Upper lobe of left lung (tissue), 6 donors: ENCODE data around the gene KLHL8. TPM values are rescaled to one million over a fixed set of nuclear protein-coding genes. Genes with fewer than 3 reads are reported as not detected.

Experiments used
- ATAC-seq, 2 donors: fragments of 200-7000 bp; cut with Tn5 transposase; one replicate each; pipeline ENCODE4 v1.9.1; 2022; ENCODE audit warnings: mild to moderate bottlenecking in 2 of 2, moderate library complexity in 2 of 2; ENCODE audit not compliant: low FRiP score in 2 of 2
- DNase-seq, 2 donors: peaks; one replicate each; pipeline ENCODE4 v3.0.0-alpha.2; 2019 to 2020
- H3K27ac ChIP-seq, 4 donors: fragments of 200-600 bp; sonication (generic); one replicate each; pipeline ENCODE4 v1.5.1; 2016 to 2019
- H3K27me3 ChIP-seq, 4 donors: fragments of 200-600 bp; sonication (generic); one replicate each; pipeline ENCODE4 v1.5.1; 2017 to 2019
- H3K36me3 ChIP-seq, 4 donors: fragments of 200-600 bp; sonication (generic); one replicate each; pipeline ENCODE4 v1.5.1; 2016 to 2019
- H3K4me1 ChIP-seq, 4 donors: fragments of 200-600 bp; sonication (generic); one replicate each; pipeline ENCODE4 v1.5.1; 2018 to 2019
- H3K4me3 ChIP-seq, 4 donors: fragments of 200-600 bp; sonication (generic); one replicate each; pipeline ENCODE4 v1.5.1; 2017 to 2019; ENCODE audit warnings: mild to moderate bottlenecking in 2 of 4, moderate library complexity in 1 of 4
- H3K9me3 ChIP-seq, 4 donors: fragments of 200-600 bp; sonication (generic); one replicate each; pipeline ENCODE4 v1.5.1; 2018 to 2019
- CTCF ChIP-seq, 6 experiments: fragments of 450-650 bp in 4 of 6; fragments of 200-600 bp in 2 of 6; sonication (generic) in 2 of 6; IDR thresholded peaks; one replicate each; pipeline ENCODE4 v1.5.1; 2016 to 2019; ENCODE audit warnings: antibody characterized with exemption in 6 of 6
- EP300 ChIP-seq, 4 donors: sonication (generic); formaldehyde crosslinking; IDR thresholded peaks; one replicate each; pipeline ENCODE4 v1.5.1; 2017; ENCODE audit warnings: antibody characterized with exemption in 4 of 4, control low read depth in 2 of 4
- POLR2A ChIP-seq, 4 donors: fragments of 450-650 bp; IDR thresholded peaks; one replicate each; pipeline ENCODE4 v1.5.1; 2016 to 2017; ENCODE audit warnings: antibody characterized with exemption in 4 of 4, mild to moderate bottlenecking in 2 of 4
- POLR2AphosphoS5 ChIP-seq, 2 donors: sonication (generic); formaldehyde crosslinking; IDR thresholded peaks; one replicate each; pipeline ENCODE4 v1.5.1; 2017; ENCODE audit warnings: antibody characterized with exemption in 2 of 2
- WGBS, 2 donors: methylation state at CpG; one replicate each; pipeline ENCODE4 v1.1.5; 2017 to 2018; 5-methylcytosine and 5-hydroxymethylcytosine counted together
- total RNA-seq, 6 donors: library from RNA; depleted of rRNA in 4 of 6; stranded (reverse); fragments of >200 nt in 4 of 6; gene quantifications; one replicate each; pipeline versions ENCODE4 v1.1.0 to v1.2.1, GENCODE V29; 2016 to 2021
- donor health status: DM: no; HTN: no; CAD: no; lungs with moderate emphysema.
- donor health status: DM: no; HTN: yes; CAD: no; lungs with severe emphysema.

The KLHL8 gene
- 10 to 100 TPM in 4 of 6 donors, 1 to 10 TPM in 2; 8.2 to 18.8 (median 11.9) TPM for total RNA-seq

DNA sequence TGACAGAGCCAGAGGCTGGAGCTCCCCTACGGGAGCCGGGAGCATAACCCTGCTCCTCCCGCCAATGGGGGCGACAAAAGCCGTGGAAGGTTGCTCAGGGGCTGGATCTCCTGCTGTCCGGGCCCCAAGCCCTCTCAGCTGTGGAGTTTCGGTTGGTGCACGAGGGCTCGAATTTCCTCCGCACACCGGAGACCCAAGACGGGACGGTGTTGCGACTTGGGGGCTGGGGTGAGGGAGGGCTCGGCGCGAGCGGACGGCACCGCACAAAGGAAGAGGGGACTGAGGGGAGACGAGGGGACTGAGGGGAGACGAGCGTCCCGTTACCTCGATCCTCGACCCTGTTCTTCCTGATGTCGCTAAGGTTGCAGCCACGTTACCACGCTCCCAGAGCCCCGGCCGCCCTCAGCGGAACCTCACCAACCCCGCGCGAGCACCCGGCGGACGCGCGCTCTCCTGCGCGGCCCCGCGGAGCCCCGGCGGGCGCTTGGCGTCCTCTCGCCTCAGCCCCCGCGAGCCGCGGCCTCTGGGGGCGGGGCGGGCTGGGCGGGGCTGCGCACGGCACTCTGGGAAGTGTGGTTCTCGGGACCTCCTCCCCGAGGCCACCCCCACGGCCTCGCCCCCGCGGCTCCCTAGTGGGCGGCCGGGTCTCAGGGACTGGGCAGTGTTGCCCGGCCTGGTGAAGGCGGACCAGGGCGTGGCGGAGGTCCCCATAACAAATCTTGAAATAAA is at the start of gene KLHL8:
Gene KLHL8, minus strand, starts transcription at position 525 of the 729 bp plus-strand sequence. CDS start 25,079 bp downstream, outside the sequence.
- TF ChIP-seq POLR2A (IDR thresholded peaks at IDR 0.05) (peak in 3 of 4 donors; percentile 63 to 88 (median 68)), CTCF (IDR thresholded peaks at IDR 0.05) (peak in 1 of 6 experiments; percentile 3), EP300 (IDR thresholded peaks at IDR 0.05) (no peak), POLR2AphosphoS5 (IDR thresholded peaks at IDR 0.05) (peak; percentile 62 to 70)
- no peaks in the 10 kb centered on the region for H3K27me3 ChIP-seq
- peak; percentile 90 to 99 for DNase-seq
- peak within 1 kb of the TSS; percentile 87 to 97 (median 94) for H3K27ac ChIP-seq
- H3K4me3 ChIP-seq: peak within 1 kb of the TSS; percentile 55 to 97 (median 89)
- no peaks in the 10 kb centered on the region for H3K36me3 ChIP-seq
- ATAC-seq: peak; percentile 99
- peaks cover 9 to 17% (median 12%) of the 10 kb centered on the region in 4 donors for H3K4me1 ChIP-seq
- 0% methylated on average over 5 to 40 of the region's 70 CpGs for WGBS, 2 donors
- no peaks in the 10 kb centered on the region for H3K9me3 ChIP-seq

GRCh38 chr4:87270144-87270543 is 49.7 kb upstream of the KLHL8 start:
- H3K36me3 ChIP-seq: no peaks in the 10 kb centered on the region
- H3K4me1 ChIP-seq: no peaks in the 10 kb centered on the region
- no peaks in the 10 kb centered on the region for H3K27me3 ChIP-seq
- no peak overlapping the region for H3K27ac ChIP-seq
- no peaks in the 10 kb centered on the region for H3K9me3 ChIP-seq
- TF ChIP-seq POLR2AphosphoS5 (IDR thresholded peaks at IDR 0.05) (no peak), EP300 (IDR thresholded peaks at IDR 0.05) (no peak), POLR2A (IDR thresholded peaks at IDR 0.05) (no peak), CTCF (IDR thresholded peaks at IDR 0.05) (peak in 3 of 6 experiments; percentile 37 to 61 (median 55))
- ATAC-seq (no peak), DNase-seq (no peak)
- H3K4me3 ChIP-seq: no peak overlapping the region
- WGBS, 2 donors: 32 to 56% methylated on average over 3 of the region's 3 CpGs

DNA sequence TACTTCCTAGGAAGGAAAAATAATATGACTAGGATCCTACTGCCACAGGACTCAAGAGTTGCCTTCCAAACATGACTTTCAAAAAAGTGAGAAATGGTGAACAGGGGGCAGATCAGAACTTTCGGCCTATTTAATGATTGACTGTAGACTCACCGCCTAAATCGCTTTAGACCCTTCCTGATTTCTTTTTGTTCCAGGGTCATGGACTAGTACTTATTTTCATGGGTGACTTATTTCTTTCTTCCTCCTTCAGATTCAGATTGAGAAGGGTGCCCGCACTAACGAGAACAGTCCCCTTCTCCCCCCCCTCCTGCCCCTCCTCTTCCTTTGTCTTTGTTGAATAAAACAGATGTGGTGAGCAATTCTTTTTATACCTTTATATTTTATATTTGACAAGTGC is 48.0 kb upstream of the KLHL8 start:
- 84 to 87% methylated on average over 5 of the region's 5 CpGs for WGBS, 2 donors
- ATAC-seq (no peak), DNase-seq (no peak)
- H3K9me3 ChIP-seq: no peaks in the 10 kb centered on the region
- no peaks in the 10 kb centered on the region for H3K4me1 ChIP-seq
- H3K27ac ChIP-seq: no peak overlapping the region
- no peak overlapping the region for H3K4me3 ChIP-seq
- H3K27me3 ChIP-seq: no peaks in the 10 kb centered on the region
- H3K36me3 ChIP-seq: no peaks in the 10 kb centered on the region
- no peak for TF ChIP-seq CTCF (IDR thresholded peaks at IDR 0.05)
- TF ChIP-seq POLR2A (IDR thresholded peaks at IDR 0.05): no peak

DNA sequence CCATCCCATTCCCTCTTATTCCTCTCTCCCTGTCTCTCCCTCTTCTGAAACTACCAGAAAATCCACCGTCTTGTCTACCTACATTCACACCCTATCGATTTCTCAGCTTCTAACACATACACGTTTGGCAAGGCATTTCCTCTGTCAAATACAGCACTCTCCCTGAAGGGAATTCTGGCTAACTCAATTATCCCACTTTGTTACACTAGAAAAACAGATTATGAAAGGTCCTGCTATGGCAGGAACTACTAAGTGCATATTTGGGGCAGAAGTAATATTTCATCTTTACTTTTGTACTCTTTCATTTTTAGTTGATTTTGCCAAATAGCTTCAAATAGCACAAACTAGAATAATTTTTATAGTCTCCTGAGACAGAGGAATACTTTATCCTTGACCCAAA is 46.6 kb upstream of the KLHL8 start:
- no peaks in the 10 kb centered on the region for H3K4me1 ChIP-seq
- H3K4me3 ChIP-seq: no peak overlapping the region
- WGBS, 2 donors: 56 to 61% methylated on average over 3 of the region's 3 CpGs
- no peaks in the 10 kb centered on the region for H3K36me3 ChIP-seq
- DNase-seq (no peak), ATAC-seq (no peak)
- H3K27ac ChIP-seq: no peak overlapping the region
- H3K9me3 ChIP-seq: peaks cover 0 to 6% (median 0%) of the 10 kb centered on the region in 4 donors
- TF ChIP-seq POLR2A (IDR thresholded peaks at IDR 0.05) (no peak), EP300 (IDR thresholded peaks at IDR 0.05) (no peak), POLR2AphosphoS5 (IDR thresholded peaks at IDR 0.05) (no peak), CTCF (IDR thresholded peaks at IDR 0.05) (no peak)
- H3K27me3 ChIP-seq: no peaks in the 10 kb centered on the region

DNA sequence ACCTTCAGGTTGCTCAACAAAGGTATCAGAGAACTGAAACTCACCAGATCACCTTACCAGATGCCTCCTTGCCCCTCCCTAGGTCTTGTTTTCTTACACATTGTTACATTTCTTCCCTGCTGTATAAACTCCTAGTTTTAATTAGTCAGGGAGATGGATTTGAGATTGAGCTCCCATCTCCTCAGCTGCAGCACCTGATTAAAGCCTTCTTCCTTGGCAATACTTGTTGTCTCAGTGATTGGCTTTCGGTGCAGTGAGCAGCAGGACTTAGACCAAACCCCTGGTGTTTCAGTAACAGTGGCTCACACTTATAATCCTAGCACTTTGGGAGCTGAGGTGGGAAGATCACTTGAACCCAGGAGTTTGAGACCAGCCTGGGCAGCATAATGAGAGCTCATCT is 42.5 kb upstream of the KLHL8 start:
- Histone ChIP-seq H3K4me1 (no peaks in the 10 kb centered on the region), H3K36me3 (no peaks in the 10 kb centered on the region), H3K27me3 (no peaks in the 10 kb centered on the region), H3K9me3 (peaks cover 0 to 6% (median 0%) of the 10 kb centered on the region in 4 donors), H3K4me3 (no peak overlapping the region), H3K27ac (no peak overlapping the region)
- no peak for ATAC-seq
- TF ChIP-seq EP300 (IDR thresholded peaks at IDR 0.05) (no peak), CTCF (IDR thresholded peaks at IDR 0.05) (no peak), POLR2AphosphoS5 (IDR thresholded peaks at IDR 0.05) (no peak), POLR2A (IDR thresholded peaks at IDR 0.05) (no peak)
- no peak for DNase-seq
- 94 to 100% methylated on average over 1 of the region's 1 CpG for WGBS, 2 donors
